ENCODE measurements around the gene POLD1.

The POLD1 gene

GRCh38 chr19:50447053-50447452 lies 62.9 kb downstream of the POLD1 start:
- no peak for DNase-seq (ENCODE audit: low spot score)

DNA sequence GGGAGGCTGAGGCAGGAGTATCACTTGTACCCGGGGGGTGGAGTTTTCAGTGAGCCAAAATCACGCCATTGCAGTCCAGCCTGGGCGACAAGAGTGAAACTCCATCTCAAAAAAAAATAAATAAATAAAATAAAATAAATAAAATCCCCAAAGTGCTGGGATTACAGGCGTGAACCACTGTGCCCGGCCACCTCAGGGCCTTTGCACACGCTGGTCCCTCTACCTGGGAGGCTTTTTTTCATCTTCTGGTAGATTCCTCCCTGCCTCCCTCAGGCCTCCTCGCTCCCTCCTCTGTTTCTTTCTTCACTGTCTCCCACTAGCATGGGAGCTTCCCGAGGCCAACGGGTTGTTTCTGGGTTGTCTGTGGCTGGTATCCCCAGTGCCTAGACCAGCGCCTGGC lies 63.6 kb downstream of the POLD1 start:
- TF ChIP-seq, protein P1, sequence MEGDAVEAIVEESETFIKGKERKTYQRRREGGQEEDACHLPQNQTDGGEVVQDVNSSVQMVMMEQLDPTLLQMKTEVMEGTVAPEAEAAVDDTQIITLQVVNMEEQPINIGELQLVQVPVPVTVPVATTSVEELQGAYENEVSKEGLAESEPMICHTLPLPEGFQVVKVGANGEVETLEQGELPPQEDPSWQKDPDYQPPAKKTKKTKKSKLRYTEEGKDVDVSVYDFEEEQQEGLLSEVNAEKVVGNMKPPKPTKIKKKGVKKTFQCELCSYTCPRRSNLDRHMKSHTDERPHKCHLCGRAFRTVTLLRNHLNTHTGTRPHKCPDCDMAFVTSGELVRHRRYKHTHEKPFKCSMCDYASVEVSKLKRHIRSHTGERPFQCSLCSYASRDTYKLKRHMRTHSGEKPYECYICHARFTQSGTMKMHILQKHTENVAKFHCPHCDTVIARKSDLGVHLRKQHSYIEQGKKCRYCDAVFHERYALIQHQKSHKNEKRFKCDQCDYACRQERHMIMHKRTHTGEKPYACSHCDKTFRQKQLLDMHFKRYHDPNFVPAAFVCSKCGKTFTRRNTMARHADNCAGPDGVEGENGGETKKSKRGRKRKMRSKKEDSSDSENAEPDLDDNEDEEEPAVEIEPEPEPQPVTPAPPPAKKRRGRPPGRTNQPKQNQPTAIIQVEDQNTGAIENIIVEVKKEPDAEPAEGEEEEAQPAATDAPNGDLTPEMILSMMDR (IDR thresholded peaks at IDR 0.05; ENCODE audit: extremely low read depth, missing control alignments), result no peak
- DNase-seq (ENCODE audit: low spot score), result no peak

More at GRCh38 chr19:50447053-50447452, 62.9 kb downstream of the POLD1 start:
- TF ChIP-seq, protein P1 (IDR thresholded peaks at IDR 0.05; ENCODE audit: extremely low read depth, missing control alignments), result no peak

DNA sequence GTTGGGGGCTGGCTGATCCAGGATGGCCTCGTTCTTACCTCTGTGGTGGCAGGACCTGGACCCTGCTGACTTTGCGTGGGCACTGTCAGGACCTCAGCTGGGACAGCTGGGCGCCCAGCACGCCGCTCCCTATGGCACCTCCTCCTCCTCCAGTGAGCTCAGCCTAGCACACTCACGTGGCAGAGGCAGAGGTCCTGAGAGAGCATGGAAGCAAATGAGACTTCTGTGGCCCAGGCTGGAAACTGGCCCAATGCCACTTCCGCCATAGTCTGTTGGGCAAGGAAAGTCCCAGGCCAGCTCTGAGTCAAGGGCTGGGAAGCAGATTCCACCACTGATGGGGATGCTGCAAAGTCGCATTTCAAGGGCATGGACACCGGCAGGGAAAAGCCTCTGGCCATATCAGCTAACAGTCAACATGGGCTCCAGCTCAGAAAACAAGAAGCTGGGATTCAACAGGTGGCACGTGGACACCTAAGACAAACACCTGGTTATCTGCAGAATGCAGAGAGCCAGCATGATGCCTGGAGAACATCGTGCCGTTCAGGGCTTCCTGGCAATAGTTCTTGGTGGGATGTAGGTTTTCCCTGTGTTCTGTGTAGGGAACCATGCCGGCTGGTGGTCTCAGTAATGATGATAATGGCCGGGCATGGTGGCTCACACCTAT lies 65.2 kb downstream of the POLD1 start:
- DNase-seq (ENCODE audit: low spot score), result no peak
- TF ChIP-seq, protein P1 (IDR thresholded peaks at IDR 0.05; ENCODE audit: extremely low read depth, missing control alignments), result no peak

- DNase-seq (ENCODE audit: low spot score), result no peak
- TF ChIP-seq, protein P1 (IDR thresholded peaks at IDR 0.05; ENCODE audit: extremely low read depth, missing control alignments), result no peak
Measured at GRCh38 chr19:50450369-50451222, 66.4 kb downstream of the POLD1 start.

- no peak for DNase-seq (ENCODE audit: low spot score)
- TF ChIP-seq, protein P1 (IDR thresholded peaks at IDR 0.05; ENCODE audit: extremely low read depth, missing control alignments), result no peak
Measured at GRCh38 chr19:50451223-50451534, 67.0 kb downstream of the POLD1 start.

GRCh38 chr19:50453243-50453642 lies 69.1 kb downstream of the POLD1 start:
- no peak for DNase-seq (ENCODE audit: low spot score)
- TF ChIP-seq, protein P1 (IDR thresholded peaks at IDR 0.05; ENCODE audit: extremely low read depth, missing control alignments), result no peak

- TF ChIP-seq, protein P1 (IDR thresholded peaks at IDR 0.05; ENCODE audit: extremely low read depth, missing control alignments), result no peak
- DNase-seq (ENCODE audit: low spot score), result no peak
Measured at GRCh38 chr19:50455992-50456391, 71.8 kb downstream of the POLD1 start.
